Right lobe of liver (tissue), 6 donors: Measurements from ENCODE around the gene ABCC12. TPM values are rescaled to one million over a fixed set of nuclear protein-coding genes. Genes with fewer than 3 reads are reported as not detected.
A peak's percentile ranks its signal among the peaks of the same experiment; 100 is the strongest.

Experiments used
- ATAC-seq, 4 donors: fragments of 200-7000 bp; cut with Tn5 transposase; one replicate each; pipeline ENCODE4 v1.9.1; 2020; ENCODE audit warnings: mild to moderate bottlenecking in 4 of 4, moderate library complexity in 4 of 4
- DNase-seq, 3 donors: peaks; one replicate each; pipeline ENCODE4 v3.0.0-alpha.2; 2020
- H3K27ac ChIP-seq, 3 donors: fragments of 200-600 bp; one replicate each; pipeline ENCODE4 v1.8.0; 2022
- H3K27me3 ChIP-seq, 2 donors: fragments of 200-600 bp; one replicate each; pipeline ENCODE4 v1.8.0; 2022
- H3K36me3 ChIP-seq, 4 donors: fragments of 200-600 bp; sonication (generic) in 1 of 4; one replicate each; pipeline versions ENCODE4 v1.5.1 to v1.8.0; 2017 to 2022; ENCODE audit warnings: control low read depth in 1 of 4
- H3K4me1 ChIP-seq, 4 donors: fragments of 200-600 bp; sonication (generic) in 1 of 4; one replicate each; pipeline versions ENCODE4 v1.5.1 to v1.8.0; 2017 to 2022; ENCODE audit warnings: control low read depth in 1 of 4
- H3K4me3 ChIP-seq, 3 donors: fragments of 200-600 bp; one replicate each; pipeline ENCODE4 v1.8.0; 2022
- H3K9me3 ChIP-seq, 4 donors: fragments of 200-600 bp; sonication (generic) in 1 of 4; one replicate each; pipeline versions ENCODE4 v1.5.1 to v1.8.0; 2017 to 2022; ENCODE audit warnings: control low read depth in 1 of 4
- POLR2A ChIP-seq: fragments of 450-650 bp; IDR thresholded peaks from one replicate; pipeline ENCODE4 v1.6.1; 2017; ENCODE audit warnings: antibody characterized with exemption, mild to moderate bottlenecking
- WGBS: methylation state at CpG from one replicate; pipeline ENCODE4 v1.1.6; 2018; ENCODE audit warnings: low coverage, low lambda C conversion rate; ENCODE audit not compliant: insufficient coverage; ENCODE audit errors: missing lambda C conversion rate; 5-methylcytosine and 5-hydroxymethylcytosine counted together
- intact Hi-C, 2 donors: fragments of 100-400 bp; cut with DNase I; formaldehyde crosslinking; loops; one replicate each; pipeline versions ENCODE4 v1.11.2 to v1.14.1; 2022
- total RNA-seq, 6 experiments: library from RNA; depleted of rRNA in 2 of 6; stranded (reverse); fragments of >200 nt in 2 of 6; fragmentation: NEBNext Ultra II Directional in 3 of 6; extraction: Animal tissue kit (Norgen Biotek cat#: 25700) in 3 of 6; gene quantifications; one replicate each; pipeline versions ENCODE4 v1.1.0 to v1.2.4, GENCODE V29; 2016 to 2023
- TF ChIP-seq, protein P1 (sequence below), 4 donors: fragments of 200-600 bp in 3 of 4; fragments of 450-650 bp in 1 of 4; IDR thresholded peaks; one replicate each; pipeline versions ENCODE4 v1.5.1 to v1.8.0; 2016 to 2022; ENCODE audit warnings: antibody characterized with exemption in 4 of 4, mild to moderate bottlenecking in 2 of 4
- donor health status: DM: no; HTN: yes; CAD: no.
- donor health status: DM: no; HTN: no; CAD: no.
- donor health status: DM: no; HTN: no; CAD: no.
- donor health status: DM: no; HTN: yes; CAD: no.
- donor health status: DM: no; HTN: yes; CAD: no.

ABCC12 gene
- total RNA-seq, 6 experiments from 2014 or later = 0.07 TPM; not detected in 5

DNA sequence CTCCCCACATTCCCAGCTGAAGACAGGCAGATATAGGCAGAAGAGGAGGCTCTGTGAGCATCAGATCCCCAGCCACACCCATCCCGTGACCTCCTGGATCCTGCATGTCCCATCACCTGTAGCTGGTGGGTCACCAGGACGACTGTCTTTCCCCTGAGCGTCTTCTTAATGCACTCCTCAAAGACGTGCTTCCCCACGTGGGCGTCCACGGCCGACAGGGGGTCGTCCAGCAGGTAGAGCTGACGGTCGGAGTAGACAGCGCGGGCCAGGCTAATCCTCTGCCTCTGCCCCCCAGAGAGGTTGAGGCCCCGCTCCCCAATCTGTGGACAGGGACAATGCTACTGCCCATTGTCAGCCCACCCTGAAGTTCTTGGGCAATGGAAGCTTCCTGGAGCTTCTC is 40.5 kb downstream of the ABCC12 start:
- ATAC-seq = no peak
- no peaks in the 10 kb centered on the region for H3K9me3 ChIP-seq
- no peaks in the 10 kb centered on the region for H3K27me3 ChIP-seq
- DNase-seq = no peak
- 60% methylated on average over 2 of the region's 14 CpGs for WGBS
- no peak overlapping the region for H3K4me3 ChIP-seq
- H3K36me3 ChIP-seq = no peaks in the 10 kb centered on the region
- intact Hi-C loops = no loop called here
- H3K4me1 ChIP-seq = no peaks in the 10 kb centered on the region
- TF ChIP-seq, protein P1, sequence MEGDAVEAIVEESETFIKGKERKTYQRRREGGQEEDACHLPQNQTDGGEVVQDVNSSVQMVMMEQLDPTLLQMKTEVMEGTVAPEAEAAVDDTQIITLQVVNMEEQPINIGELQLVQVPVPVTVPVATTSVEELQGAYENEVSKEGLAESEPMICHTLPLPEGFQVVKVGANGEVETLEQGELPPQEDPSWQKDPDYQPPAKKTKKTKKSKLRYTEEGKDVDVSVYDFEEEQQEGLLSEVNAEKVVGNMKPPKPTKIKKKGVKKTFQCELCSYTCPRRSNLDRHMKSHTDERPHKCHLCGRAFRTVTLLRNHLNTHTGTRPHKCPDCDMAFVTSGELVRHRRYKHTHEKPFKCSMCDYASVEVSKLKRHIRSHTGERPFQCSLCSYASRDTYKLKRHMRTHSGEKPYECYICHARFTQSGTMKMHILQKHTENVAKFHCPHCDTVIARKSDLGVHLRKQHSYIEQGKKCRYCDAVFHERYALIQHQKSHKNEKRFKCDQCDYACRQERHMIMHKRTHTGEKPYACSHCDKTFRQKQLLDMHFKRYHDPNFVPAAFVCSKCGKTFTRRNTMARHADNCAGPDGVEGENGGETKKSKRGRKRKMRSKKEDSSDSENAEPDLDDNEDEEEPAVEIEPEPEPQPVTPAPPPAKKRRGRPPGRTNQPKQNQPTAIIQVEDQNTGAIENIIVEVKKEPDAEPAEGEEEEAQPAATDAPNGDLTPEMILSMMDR (IDR thresholded peaks at IDR 0.05) = no peak
- H3K27ac ChIP-seq = no peak overlapping the region

DNA sequence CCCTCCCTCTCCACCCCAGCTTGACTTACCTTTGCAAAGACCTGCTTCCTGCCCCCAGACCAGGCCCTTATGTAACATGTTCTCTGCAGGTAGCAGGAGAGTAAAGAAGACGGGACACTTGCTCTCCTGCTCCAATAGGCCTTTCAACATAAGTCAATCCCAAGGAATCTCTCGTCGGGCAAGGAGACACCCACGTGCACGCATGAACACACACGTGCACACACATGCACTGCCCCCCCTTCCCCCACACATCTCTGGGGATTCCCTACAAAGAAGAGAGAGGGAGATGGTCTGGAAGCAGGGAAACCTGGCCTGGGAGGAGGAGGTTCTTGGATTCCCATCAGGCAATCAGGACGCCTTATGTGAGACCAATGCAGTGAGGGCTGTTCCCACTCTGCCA is 41.4 kb downstream of the ABCC12 start:
- H3K9me3 ChIP-seq = no peaks in the 10 kb centered on the region
- DNase-seq (no peak), ATAC-seq (no peak)
- TF ChIP-seq POLR2A = no peak
- H3K27ac ChIP-seq = no peak overlapping the region
- H3K4me3 ChIP-seq = no peak overlapping the region
- 61% methylated on average over 6 of the region's 7 CpGs for WGBS
- H3K4me1 ChIP-seq = no peaks in the 10 kb centered on the region
- H3K27me3 ChIP-seq = no peaks in the 10 kb centered on the region
- intact Hi-C loops = no loop called here
- H3K36me3 ChIP-seq = no peaks in the 10 kb centered on the region

DNA sequence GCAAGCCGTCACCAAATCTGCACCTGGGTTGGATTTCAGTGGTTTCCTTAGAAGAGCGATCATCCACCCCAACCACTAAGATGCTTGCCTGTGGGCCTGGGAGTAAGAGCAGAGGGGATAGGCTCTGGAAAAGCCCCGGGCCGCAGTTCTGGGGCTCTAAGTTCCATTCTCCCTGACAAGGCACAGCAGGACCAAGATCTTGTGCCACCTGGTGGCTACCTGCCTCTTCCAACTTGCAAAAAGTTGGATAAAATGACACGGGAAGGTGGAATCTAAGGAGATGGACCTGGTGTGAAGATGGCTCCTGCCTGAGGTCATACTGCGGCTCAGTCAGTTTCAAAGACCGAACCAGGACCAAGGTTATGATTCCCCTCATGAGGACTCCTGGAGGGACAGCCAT is 42.3 kb downstream of the ABCC12 start:
- DNase-seq = no peak
- Histone ChIP-seq H3K36me3 (no peaks in the 10 kb centered on the region), H3K27ac (no peak overlapping the region), H3K4me3 (no peak overlapping the region), H3K4me1 (no peaks in the 10 kb centered on the region), H3K27me3 (no peaks in the 10 kb centered on the region), H3K9me3 (no peaks in the 10 kb centered on the region)
- WGBS = 36% methylated on average over 4 of the region's 7 CpGs
- ATAC-seq = peak in 1 of 4 donors; percentile 25
- TF ChIP-seq POLR2A = no peak
- TF ChIP-seq, protein P1 (IDR thresholded peaks at IDR 0.05) = peak in 1 of 4 donors; percentile 8
- intact Hi-C loops = no loop called here

DNA sequence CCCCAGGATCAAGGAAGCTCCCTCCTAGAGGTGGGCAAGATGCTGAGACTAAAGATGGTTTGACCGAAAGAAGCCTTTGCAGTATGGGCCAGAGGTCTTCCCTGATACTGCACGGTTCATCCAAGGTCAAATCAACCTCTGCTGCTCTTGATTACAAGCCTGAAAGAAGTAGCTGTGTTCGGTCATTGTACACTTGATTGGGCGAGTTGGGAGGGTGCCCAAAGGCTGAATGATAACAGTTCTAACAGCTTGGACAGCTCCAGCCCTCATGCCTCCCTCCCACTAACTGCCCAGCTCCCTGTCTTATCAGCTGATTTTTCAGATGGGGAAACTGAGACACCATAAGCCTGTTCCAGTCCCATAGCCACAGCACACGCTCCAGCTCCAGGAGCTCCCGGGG is 42.8 kb downstream of the ABCC12 start:
- DNase-seq = no peak
- no peak for ATAC-seq
- Histone ChIP-seq H3K27me3 (no peaks in the 10 kb centered on the region), H3K9me3 (no peaks in the 10 kb centered on the region), H3K36me3 (no peaks in the 10 kb centered on the region), H3K27ac (no peak overlapping the region), H3K4me3 (no peak overlapping the region), H3K4me1 (no peaks in the 10 kb centered on the region)
- TF ChIP-seq, protein P1 (IDR thresholded peaks at IDR 0.05) = no peak
- no peak for TF ChIP-seq POLR2A
- WGBS = 53% methylated on average over 4 of the region's 6 CpGs
- intact Hi-C loops = no loop called here

DNA sequence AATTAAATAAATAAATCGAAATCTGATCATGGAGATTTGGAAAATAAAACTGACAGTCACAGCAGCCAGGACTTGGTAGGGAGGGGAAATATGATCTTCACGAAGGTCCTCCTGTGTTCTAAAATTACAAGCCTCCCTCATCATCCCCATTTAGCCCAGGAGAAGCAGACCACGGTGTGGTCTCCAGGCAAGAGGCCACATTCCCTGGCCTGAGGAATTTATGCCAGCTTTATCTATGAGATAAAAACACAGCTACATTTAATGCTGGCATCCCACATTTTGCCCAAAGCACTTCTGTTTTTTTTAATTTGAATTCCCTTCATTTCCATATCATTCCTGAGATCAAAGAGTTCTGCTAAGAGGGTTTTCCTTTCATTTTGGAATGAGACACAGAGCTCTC is 43.2 kb downstream of the ABCC12 start:
- Histone ChIP-seq H3K4me1 (no peaks in the 10 kb centered on the region), H3K27me3 (no peaks in the 10 kb centered on the region), H3K36me3 (no peaks in the 10 kb centered on the region), H3K27ac (no peak overlapping the region), H3K9me3 (no peaks in the 10 kb centered on the region), H3K4me3 (no peak overlapping the region)
- no peak for DNase-seq
- TF ChIP-seq POLR2A = no peak
- TF ChIP-seq, protein P1 (IDR thresholded peaks at IDR 0.05) = no peak
- intact Hi-C loops = no loop called here
- WGBS = 44% methylated on average over 3 of the region's 3 CpGs
- no peak for ATAC-seq
